Mammary microvascular endothelial cell (primary cell): ENCODE measurements around the gene SLC23A3. TPM values are rescaled to one million over a fixed set of nuclear protein-coding genes. Genes with fewer than 3 reads are reported as not detected.

Experiments used
- total RNA-seq: library from RNA; depleted of rRNA; stranded (reverse); fragments of >200 nt; gene quantifications from 2 replicates; pipeline ENCODE4 v1.2.3, GENCODE V29; 2015

The SLC23A3 gene, protein sequence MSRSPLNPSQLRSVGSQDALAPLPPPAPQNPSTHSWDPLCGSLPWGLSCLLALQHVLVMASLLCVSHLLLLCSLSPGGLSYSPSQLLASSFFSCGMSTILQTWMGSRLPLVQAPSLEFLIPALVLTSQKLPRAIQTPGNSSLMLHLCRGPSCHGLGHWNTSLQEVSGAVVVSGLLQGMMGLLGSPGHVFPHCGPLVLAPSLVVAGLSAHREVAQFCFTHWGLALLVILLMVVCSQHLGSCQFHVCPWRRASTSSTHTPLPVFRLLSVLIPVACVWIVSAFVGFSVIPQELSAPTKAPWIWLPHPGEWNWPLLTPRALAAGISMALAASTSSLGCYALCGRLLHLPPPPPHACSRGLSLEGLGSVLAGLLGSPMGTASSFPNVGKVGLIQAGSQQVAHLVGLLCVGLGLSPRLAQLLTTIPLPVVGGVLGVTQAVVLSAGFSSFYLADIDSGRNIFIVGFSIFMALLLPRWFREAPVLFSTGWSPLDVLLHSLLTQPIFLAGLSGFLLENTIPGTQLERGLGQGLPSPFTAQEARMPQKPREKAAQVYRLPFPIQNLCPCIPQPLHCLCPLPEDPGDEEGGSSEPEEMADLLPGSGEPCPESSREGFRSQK
- total RNA-seq, result 0.60 and 0.79 TPM in 2 replicates

GRCh38 chr2:219169930-219170654 is at the start of gene SLC23A3:
SLC23A3 (minus strand) TSS chr2:219170029; CDS start chr2:219169984, 45 bp downstream.

DNA sequence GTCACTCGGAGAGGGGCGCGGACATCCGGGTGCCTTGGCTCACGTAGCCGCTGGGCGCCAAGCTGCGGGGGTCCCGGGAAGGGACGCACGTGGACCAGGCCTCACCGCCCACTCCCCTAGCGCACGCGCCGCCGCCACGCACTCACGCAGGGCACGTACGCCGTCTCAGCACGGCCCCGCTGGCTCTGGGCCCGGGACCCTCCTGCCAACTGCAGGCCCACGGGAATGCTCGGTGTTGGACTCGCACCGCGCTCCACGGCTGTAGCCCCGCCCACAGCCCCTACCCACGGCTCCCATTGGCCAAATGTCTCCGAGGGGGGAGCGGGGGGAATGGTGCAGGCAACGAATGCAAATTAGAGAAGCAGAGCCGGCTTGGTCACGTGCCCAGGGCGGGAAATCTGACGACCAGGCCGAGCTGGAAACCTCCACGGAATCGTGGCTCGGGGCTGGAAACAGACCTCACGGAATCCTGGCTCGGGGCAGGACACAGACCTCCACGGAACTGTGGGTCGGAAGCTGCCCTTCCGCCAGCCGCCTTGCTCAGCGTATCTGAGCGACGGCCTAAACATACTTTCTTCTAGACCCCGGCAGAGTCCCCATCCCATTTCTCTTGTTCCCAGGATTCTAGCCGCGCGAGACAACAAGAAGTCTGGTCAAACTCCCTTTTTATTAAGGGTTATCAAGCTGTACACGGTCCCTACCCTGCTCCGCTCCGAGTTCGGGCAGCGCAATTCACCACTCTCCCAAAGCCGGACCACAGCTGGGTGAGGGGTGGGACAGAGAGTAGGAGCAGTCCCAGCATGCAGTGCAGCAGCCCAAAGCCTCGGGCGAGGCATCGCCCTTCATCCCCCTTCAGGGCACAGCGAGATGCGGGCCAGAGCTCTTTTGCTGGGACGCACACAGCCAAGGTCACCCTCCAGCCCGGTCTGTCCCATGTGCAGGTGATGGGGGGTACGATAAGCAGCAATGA is 49.2 kb upstream of the SLC23A3 start, which contains the start of gene ABCB6:
Gene ABCB6, minus strand, starts transcription at position 227 of the 970 bp plus-strand sequence. CDS start 285 bp downstream, outside the sequence.

GRCh38 chr2:219206328-219207133 is 36.7 kb upstream of the SLC23A3 start, which contains the start of gene ZFAND2B:
ZFAND2B (plus strand) TSS chr2:219206782; CDS start chr2:219206988, 206 bp downstream.

DNA sequence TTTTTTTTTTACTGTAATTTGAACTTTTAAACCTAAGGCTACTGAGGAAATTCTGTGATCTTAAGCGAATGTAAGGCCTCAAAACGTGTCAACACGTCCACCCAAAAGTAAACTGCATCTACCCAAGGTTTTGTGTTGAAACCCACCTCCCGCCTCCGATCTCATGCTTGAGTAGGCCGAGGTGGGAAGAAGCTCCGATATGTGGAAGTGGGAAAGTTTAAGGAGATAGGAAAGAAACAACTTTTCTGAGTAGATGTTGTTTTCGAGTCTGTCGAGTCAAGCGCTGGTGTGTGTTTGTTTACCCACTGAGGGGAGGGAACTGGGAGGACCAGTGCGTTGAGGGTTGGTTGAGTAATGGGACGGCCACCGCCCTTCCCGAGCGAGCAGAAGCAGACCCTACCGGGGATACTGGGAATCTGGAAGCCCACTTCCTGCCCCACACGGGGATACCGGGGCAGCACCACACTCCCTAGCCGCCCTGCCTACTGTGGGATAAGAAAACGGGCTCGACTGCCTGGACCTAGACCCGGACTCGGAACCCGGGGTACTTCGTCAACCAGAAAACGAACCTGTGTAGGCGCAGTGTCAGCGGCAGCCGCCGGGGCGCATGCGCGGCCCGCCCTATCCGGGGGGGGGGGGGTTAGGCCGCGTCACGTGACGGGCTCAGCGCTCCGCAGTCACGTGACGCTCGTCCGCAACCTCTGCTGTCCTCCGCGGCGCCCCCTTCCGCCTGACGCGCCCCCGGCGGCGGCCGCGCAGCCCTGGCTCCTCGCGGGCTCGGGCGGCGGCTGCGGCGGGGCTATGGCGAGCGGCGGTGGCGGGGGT is 7.9 kb upstream of the SLC23A3 start, which contains the start of gene RETREG2:
Gene RETREG2, plus strand, starts transcription at position 724 of the 825 bp plus-strand sequence. Its CDS starts 78 bp downstream, at position 802.

DNA sequence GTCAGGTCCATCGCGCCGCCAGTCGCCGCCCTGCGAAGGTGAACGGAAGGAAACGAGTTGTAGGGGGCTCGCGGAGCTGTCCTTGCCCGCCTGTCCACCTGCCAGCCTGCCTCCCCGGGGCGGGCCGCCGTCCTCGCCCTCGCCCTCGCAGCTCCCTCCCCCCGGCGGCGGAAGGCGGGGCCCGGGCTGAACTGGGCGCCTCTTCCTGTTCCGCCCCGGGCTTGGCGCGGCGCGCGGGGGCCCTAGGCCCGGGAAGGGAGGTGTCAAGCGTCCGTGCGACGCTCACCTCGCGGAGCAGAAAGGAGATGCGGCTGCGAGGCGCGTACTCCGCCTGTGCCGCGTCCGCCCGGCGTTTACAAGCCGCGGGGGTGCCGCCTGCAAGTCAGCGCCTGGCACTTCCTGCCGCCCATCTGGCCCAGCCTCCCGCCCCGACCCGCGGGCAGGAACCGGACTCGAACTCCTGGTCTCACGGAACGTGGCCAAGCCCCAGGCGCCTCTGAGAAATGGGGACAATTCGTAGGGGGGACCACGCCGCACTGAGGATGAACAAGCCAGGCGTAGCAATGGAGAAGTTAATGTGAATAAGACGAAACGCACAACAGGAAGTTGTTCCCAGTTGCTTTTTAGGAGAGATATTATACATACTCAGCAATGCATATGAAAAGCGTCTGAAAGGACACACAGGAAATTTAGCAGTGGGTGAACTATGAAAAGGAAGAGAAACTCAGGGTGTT is 7.2 kb upstream of the SLC23A3 start, which contains the start of gene CNPPD1:
Gene CNPPD1, minus strand, starts transcription at position 108 of the 734 bp plus-strand sequence. Its CDS starts 97 bp downstream, at position 11.

GRCh38 chr2:219160186-219161017 is 9.4 kb downstream of the SLC23A3 start, which contains the start of gene NHEJ1:
NHEJ1 (minus strand) TSS chr2:219160815; CDS start chr2:219158362, 2,453 bp downstream.

Other genes starting within 250 kb of the SLC23A3 start
- gene CDK5R2, start 210.4 kb downstream of the SLC23A3 start, total RNA-seq, result not detected in 2 replicates
- not detected in 2 replicates for gene FEV, start 184.8 kb downstream of the SLC23A3 start, total RNA-seq
- gene CRYBA2, start 176.6 kb downstream of the SLC23A3 start, total RNA-seq, result not detected in 2 replicates
- not detected in 2 replicates for gene CFAP65, start 128.5 kb downstream of the SLC23A3 start, total RNA-seq
- gene IHH, start 109.1 kb downstream of the SLC23A3 start, total RNA-seq, result not detected in 2 replicates
- gene NHEJ1, start 9.2 kb downstream of the SLC23A3 start, total RNA-seq, result 16.9 and 18.3 TPM in 2 replicates
- 35.3 and 37.0 TPM in 2 replicates for gene CNPPD1, start 6.9 kb upstream of the SLC23A3 start, total RNA-seq
- gene RETREG2, start 8.2 kb upstream of the SLC23A3 start, total RNA-seq, result 43.6 and 44.4 TPM in 2 replicates
- 24.4 and 30.4 TPM in 2 replicates for gene ZFAND2B, start 36.8 kb upstream of the SLC23A3 start, total RNA-seq
- gene ABCB6, start 48.9 kb upstream of the SLC23A3 start, total RNA-seq, result 15.5 and 15.6 TPM in 2 replicates
- 48.8 and 71.1 TPM in 2 replicates for gene ATG9A, start 59.6 kb upstream of the SLC23A3 start, total RNA-seq
- 13.6 and 16.9 TPM in 2 replicates for gene ANKZF1, start 59.8 kb upstream of the SLC23A3 start, total RNA-seq
- 4.5 and 7.5 TPM in 2 replicates for gene GLB1L, start 75.4 kb upstream of the SLC23A3 start, total RNA-seq
- gene STK16, start 75.5 kb upstream of the SLC23A3 start, total RNA-seq, result 9.6 and 11.7 TPM in 2 replicates
- gene TUBA4B, start 83.2 kb upstream of the SLC23A3 start, total RNA-seq, result not detected in 2 replicates
- gene TUBA4A, start 83.9 kb upstream of the SLC23A3 start, total RNA-seq, result 13.6 and 22.3 TPM in 2 replicates
- 11.6 and 17.8 TPM in 2 replicates for gene DNAJB2, start 109.3 kb upstream of the SLC23A3 start, total RNA-seq
- gene PTPRN, start 139.4 kb upstream of the SLC23A3 start, total RNA-seq, result not detected in 2 replicates
- gene RESP18, start 162.7 kb upstream of the SLC23A3 start, total RNA-seq, result not detected in 2 replicates
- gene DNPEP, start 217.9 kb upstream of the SLC23A3 start, total RNA-seq, result 46.8 and 54.5 TPM in 2 replicates
- not detected in 2 replicates for gene DES, start 248.3 kb upstream of the SLC23A3 start, total RNA-seq